NCI-H2227 treated with DMSO at 0.1 percent for 48 hours (cell line): ENCODE measurements around the gene ARMS2.

ENCODE experiments used
- DNase-seq: peaks from one replicate; lab custom pipeline; 2025; lab: John Stamatoyannopoulos, UW

Gene ARMS2

DNA sequence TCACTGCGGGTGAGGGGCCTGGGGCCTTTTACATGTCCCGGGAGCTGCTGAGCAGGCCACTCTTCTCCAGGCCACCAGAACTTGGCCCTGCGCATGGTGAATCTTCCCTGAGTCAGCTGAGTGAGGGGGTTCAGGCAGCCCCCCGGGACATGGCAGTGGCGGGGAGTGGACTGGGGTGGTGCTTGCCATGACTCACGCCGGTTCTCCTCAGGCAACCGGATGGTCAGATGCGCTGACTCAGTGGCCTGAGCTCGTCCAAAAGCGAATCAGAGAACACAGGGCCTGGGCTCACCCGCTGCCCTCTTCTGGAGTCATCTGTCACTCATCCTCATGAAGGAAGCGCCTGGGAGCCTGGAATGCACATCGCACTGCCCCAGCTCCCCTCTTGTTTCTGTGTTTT lies 40.4 kb downstream of the ARMS2 start:
- DNase-seq, result no peak

DNA sequence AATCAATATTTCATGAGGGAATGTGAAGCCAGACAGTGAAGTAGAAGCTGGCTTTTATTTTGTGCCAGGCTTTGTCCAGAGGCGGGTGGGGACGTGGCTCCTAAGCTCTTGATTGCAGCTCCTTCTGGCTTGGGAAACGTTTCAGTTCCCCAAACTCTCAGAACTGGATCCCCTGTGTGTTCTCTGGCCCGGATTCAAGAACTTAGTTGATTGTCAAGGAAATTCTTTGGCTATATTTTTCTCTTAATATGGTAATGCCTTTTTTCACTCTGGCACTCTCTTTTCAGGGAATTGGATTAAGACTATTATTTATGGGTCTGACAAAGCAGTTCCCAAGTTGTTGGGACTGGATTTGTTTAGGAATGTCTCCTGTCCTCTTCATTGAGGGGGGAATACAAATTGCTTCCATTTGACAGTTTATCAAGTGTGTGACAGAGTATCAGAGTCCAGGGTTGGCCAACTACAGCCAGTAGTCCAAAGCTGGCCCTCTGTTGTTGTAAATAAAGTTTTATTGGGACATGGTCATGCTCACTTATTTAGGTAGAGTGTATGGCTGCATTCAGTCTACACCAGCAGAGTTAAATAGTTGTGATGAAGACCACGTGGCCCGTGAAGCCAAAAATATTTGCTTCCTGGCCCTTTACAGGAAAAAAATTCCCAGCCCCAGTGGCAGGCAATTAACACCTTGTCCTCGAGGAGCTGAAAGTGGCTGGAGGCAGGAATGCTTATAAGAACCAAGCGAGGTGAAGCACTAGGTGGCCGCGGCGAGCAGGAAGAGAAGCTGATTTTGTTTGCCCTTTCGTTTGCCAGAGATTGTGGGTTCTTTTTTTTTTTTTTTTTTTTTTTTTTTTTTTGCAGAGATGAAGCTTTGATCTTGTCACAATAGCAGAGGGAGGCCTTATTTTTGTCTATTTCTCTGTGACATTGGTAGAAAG lies 41.2 kb downstream of the ARMS2 start:
- no peak for DNase-seq

DNA sequence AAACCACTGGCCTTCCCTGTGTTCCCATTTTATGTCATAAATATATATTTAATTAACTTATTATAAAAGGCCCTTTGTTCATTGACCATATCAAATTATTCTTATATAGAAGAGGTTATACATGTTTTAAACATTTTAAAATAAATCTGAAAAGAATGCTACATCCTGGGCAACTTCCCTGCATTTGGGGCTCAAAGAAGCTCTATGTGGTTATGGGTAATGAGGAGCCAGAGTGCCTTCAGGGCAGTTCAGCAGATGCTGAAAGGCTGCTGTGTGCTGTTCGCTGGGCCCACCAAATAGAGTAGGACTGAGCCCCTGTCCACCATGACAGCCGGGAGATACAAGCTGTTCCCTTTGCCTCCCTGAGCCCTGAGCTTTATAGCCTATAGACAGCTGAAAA lies 42.8 kb downstream of the ARMS2 start:
- DNase-seq, result no peak

DNA sequence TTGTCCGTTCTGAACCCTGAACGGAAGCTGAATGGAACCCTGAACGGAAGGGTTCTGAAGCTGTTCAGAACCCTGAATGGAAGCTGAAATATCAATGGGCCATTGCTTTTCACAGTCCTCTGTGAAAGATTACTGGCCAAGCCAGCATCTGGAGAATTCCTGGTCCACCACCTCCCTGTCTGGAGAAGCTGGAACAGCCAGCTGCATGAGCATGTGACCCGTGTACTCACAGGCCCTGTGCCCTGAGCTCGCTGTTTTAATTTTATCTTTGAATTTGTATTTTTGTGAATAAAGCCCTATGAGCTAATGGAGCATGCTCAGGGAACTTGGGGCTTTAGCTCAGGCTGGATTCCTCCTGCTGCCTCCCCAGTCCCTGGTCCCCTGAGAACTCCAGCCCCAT lies 44.1 kb downstream of the ARMS2 start:
- no peak for DNase-seq

DNA sequence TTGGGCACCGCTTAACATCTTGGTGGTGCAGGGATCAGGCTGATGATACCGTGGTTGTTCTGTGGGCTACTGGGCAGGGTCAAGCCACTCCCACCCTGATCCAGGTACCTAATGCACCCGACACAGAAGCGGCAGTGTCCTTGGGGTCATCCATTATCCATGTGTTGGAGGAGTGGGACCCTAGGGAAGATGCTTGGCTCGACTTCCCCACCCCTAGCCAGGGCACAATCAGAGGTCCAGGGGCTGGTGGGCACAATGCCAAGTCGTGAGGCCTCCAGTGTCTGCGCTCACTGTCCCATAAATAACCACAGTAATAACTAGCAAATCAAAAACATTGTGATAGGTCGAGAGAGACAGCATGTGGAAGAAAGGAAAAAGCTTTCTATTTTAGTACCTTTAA lies 44.6 kb downstream of the ARMS2 start:
- no peak for DNase-seq

DNA sequence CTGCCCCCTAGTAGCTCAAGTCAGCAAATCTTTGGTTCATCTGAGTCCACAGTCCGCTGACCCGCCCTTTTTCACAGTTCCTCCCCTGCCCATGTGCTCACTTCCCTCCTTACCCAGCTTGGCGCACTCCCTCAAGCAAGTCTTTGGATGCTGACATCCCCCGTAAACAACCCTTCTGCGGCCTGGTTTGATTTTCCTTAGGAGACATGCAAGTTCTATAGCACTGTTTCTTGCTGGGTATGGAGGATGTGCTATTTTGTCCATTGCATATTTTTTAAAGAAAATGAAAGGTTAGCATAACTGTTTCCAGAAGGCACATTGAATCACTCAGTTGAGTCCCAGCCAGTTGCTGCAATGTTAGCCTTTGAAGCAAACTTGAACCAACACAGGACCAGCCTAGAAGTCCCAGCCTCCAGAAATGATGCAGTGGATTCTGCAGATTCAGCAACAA lies 45.1 kb downstream of the ARMS2 start:
- DNase-seq, result no peak

DNA sequence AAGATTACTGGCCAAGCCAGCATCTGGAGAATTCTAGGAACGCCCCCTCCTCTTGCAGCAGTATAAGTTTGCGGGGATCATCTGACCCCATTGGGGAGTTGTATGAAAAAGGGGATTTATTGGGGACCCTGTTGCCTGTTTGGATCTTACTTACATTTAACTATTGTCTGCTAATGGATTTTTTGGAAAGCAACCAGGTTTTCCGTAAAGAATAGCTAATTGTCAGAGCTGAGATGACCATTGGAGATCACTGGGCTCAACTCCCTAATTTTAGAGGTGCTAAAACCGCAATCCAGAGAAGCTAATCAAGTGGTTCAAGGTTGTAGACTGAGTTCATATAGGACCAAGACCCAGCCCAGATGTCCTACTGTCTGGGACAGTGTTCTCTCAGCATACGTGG lies 45.7 kb downstream of the ARMS2 start:
- no peak for DNase-seq

DNA sequence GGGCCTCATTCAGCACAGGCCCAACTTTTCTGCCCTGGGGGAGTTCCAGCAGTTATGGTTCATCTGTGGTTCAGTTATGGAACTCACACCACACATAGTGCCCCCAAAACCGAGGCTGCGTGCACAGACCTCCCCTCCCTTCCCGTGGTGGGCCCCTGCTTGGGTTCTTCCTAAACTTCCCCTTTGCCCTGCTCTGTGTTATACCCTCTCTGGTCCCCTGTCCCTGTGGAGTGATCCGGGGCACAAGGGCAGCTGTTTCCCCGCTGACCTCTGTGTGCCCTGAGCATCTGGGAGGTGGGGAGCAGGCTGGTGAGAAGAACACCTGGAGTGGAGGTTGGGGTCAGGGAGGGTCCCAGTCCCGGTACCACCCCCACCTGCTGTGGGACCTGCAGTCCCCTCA lies 46.3 kb downstream of the ARMS2 start:
- DNase-seq, result no peak

DNA sequence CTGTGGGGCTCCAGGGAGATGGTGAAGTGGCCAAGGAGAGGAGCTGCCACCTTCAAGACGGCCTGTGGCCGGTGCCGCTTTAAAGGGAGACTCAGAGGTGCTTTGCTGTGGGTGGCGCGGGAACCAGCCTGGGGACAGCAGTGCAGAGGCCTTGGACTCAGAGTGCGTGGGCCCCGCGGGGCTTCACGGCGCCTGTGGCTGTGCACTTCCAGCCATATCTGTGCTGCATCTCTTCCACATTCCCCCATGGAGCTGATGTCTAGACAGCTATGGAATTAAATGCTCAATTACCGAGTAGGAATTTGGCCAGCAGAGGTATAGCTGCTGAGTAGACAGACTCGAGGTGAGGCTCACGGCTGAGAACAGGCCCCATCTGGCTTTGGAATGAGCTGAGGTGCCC lies 48.6 kb downstream of the ARMS2 start:
- no peak for DNase-seq

DNA sequence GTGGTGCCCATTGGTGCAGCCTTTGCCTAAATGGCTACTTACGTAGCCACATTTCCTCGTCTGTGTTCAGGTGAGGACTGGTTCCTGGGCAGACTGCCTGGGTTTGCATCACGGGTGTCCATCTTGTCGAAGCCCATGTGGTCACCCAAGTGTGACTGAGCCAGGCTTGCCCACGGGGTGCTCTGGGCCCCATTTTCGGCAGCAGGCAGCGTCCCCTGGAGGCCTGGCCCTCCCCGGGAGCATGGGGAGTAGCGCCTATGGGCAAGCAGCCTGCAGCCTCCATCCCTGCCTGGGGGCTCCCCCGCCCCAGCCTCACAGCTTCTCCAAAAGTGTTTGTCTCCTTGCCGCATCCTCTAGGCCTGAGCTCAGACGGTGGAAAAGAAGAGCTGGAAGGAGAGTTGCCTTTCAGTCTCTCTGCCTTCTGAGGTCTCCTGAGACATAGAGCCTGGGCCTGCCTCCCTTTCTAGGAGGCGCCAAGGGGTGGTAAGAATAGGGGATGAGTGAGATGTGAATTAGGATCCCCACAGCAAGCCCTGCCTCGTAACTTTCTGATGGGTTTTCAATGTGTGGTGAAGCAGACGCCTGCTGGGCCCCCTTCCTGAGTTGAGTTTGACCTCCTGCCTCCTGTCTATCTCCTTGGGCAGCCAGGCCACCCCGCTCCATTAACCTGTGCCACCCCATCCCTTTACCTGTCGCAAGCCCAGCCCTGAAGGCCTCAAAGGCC lies 49.6 kb downstream of the ARMS2 start:
- no peak for DNase-seq

DNA sequence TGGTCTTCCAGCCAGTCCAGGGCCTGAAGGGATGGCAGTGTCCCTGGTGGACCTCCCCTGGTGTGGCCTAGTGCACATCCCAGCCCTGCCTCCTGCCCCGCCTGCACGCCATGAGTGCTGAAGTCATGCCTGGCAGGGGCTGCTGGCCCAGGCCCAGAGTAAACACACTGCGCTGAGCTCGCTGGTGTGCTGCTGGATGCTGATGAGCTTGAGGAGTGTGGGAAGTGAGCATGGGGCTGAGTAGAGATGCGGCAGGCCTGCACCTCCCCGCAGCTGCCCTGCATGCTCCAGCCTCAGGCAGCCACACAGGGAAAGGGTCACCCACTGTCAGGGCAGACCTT lies 50.1 kb downstream of the ARMS2 start:
- DNase-seq, result no peak

DNA sequence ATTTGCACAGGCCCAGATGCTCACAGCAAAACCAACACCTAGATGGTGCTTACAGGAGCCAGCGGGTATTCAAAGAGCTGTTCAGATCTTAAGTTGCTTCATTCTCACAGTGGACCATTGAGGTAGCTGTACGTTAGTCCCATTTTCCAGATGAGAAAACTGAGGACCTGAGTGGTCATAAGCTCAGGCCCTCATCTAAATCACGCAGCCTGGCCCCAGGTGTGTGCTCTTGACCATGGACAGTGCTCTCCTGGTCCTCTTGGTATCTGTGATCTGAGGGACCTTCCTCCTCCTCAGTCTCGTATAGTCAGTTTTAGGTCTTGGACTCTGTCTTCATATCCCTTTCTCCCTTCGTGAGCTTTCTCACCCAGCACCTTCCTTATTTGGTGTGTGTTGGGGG lies 50.6 kb downstream of the ARMS2 start:
- DNase-seq, result no peak

DNA sequence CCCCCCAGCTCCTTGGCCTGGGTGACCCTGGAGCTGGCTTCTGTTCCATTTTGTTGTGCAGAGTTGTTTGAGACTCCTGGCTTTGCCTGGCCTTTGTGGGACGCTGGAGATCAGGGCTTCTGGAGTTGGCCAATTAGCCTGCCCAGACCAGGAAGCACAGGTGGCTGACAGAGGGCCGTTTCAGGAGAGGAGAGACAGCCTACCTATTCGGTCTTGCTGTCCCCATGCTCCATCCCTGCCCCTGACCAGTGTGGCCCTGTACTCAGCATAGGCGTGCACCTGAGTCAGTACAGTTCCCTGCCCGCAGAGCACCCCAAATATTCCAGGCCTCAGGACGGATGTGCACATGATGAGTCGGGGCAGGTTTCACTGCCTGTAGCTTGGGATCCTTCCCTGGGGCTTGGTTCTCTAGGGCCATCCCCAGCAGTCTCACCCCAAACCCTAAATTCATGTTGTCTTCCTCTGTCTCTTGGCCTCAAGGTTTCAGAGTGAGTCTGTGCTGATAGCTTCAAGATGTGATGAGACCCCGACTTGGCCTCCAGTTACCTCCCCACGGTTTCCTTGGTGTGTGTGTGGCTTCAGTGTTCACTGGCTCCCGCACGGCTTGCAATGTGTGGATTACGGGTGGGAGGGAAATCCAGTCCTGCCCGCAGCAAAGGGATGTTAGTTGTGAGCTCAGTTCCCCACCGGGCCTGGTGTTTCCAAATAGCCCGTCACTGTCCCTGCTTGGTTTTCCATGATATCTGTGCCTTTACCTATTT lies 51.6 kb downstream of the ARMS2 start:
- DNase-seq, result no peak
